ENCODE data around the gene PPP2R1A.
"Not testable (repeated sequence)": the region's sequence is repeated elsewhere in the genome, so short reads cannot be mapped to it uniquely, and the experiment has no call there.

The PPP2R1A gene

DNA sequence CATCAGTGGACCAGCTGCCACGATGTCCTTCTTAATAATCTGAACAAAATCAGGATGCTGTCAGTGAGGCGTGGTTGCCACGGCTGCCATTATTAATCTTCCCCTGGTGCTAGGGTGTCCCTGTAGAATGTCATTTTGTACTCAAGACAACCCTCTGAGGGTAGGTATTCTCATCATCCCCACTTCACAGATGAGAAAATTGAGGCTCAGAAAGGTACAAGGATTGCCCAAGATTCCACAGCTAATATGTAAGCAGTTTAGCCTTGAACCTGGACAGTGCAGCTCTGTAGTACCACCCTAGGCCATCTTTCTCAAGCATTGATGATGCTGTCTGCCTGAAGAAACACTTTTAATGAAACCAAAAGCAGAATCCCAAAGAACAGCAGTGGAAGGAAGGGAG is 8.1 kb downstream of the PPP2R1A start:
- no peaks in the 10 kb centered on the region for H3K27me3 ChIP-seq (ENCODE audit: control insufficient read depth, insufficient read depth, low read length)
- H3K27ac ChIP-seq = no peak overlapping the region
- H3K9me3 ChIP-seq (ENCODE audit: control insufficient read depth, low read length) = no peaks in the 10 kb centered on the region
- H3K79me2 ChIP-seq = peaks cover 74% of the 10 kb centered on the region
- no peak overlapping the region for H3K4me2 ChIP-seq (ENCODE audit: low read length)
- H3K4me1 ChIP-seq = peaks cover 20% of the 10 kb centered on the region
- H2AFZ ChIP-seq = no peak overlapping the region
- TF ChIP-seq, protein P1, sequence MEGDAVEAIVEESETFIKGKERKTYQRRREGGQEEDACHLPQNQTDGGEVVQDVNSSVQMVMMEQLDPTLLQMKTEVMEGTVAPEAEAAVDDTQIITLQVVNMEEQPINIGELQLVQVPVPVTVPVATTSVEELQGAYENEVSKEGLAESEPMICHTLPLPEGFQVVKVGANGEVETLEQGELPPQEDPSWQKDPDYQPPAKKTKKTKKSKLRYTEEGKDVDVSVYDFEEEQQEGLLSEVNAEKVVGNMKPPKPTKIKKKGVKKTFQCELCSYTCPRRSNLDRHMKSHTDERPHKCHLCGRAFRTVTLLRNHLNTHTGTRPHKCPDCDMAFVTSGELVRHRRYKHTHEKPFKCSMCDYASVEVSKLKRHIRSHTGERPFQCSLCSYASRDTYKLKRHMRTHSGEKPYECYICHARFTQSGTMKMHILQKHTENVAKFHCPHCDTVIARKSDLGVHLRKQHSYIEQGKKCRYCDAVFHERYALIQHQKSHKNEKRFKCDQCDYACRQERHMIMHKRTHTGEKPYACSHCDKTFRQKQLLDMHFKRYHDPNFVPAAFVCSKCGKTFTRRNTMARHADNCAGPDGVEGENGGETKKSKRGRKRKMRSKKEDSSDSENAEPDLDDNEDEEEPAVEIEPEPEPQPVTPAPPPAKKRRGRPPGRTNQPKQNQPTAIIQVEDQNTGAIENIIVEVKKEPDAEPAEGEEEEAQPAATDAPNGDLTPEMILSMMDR (IDR thresholded peaks at IDR 0.05) = no peak
- H3K36me3 ChIP-seq (ENCODE audit: control insufficient read depth, insufficient read depth, low read length) = no peaks in the 10 kb centered on the region
- no peak overlapping the region for H3K4me3 ChIP-seq (ENCODE audit: low read depth, low read length)
- H3K9ac ChIP-seq = no peak overlapping the region

DNA sequence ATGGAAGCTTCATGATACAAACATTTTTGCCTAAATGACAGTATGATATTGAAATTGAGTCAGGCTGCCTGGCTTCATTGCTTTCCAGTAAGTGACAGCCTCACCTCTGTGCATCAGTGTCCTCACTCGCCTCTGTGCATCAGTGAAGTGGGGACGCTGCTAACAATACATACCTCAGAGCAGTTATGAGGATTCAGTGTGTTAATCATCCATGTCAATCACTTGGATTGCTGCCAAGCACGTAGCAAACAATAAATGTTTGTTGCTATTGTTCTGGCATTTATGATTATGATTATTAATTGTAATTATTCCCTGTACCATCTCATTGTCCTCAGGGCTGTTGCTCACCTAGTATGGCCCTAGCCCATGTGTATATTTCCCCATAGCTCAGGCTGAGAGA is 8.8 kb downstream of the PPP2R1A start:
- Histone ChIP-seq H3K4me1 (peaks cover 20% of the 10 kb centered on the region), H3K4me3 (ENCODE audit: low read depth, low read length) (no peak overlapping the region), H3K9ac (no peak overlapping the region), H2AFZ (no peak overlapping the region), H3K9me3 (ENCODE audit: control insufficient read depth, low read length) (no peaks in the 10 kb centered on the region), H3K4me2 (ENCODE audit: low read length) (no peak overlapping the region), H3K27ac (no peak overlapping the region), H3K36me3 (ENCODE audit: control insufficient read depth, insufficient read depth, low read length) (no peaks in the 10 kb centered on the region), H3K79me2 (peaks cover 74% of the 10 kb centered on the region), H3K27me3 (ENCODE audit: control insufficient read depth, insufficient read depth, low read length) (no peaks in the 10 kb centered on the region)
- TF ChIP-seq, protein P1 (IDR thresholded peaks at IDR 0.05) = no peak

DNA sequence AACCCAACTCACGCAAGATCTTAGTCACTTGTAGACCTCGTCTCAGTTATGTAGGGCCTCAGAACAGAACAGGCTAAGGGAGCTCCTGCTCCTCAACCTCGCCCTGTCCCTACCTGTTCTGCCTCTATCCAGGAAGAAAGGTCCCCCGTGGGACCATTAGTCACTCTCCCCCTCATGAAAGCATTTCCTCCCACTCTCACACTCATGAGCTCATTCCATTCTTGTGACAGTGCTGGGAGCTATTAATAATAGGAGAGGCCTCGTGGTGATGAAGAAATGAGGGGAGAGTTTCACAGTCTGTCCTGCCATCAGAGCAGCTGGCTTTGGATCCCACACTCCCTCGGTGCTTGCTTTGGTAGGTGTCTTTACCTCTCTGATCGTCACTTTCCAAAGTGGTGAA is 10.2 kb downstream of the PPP2R1A start:
- TF ChIP-seq, protein P1 (IDR thresholded peaks at IDR 0.05) = no peak
- Histone ChIP-seq H3K4me2 (ENCODE audit: low read length) (no peak overlapping the region), H3K36me3 (ENCODE audit: control insufficient read depth, insufficient read depth, low read length) (no peaks in the 10 kb centered on the region), H3K9me3 (ENCODE audit: control insufficient read depth, low read length) (no peaks in the 10 kb centered on the region), H3K27ac (no peak overlapping the region), H3K79me2 (peaks cover 75% of the 10 kb centered on the region), H3K4me1 (peaks cover 15% of the 10 kb centered on the region), H2AFZ (no peak overlapping the region), H3K27me3 (ENCODE audit: control insufficient read depth, insufficient read depth, low read length) (no peaks in the 10 kb centered on the region), H3K4me3 (ENCODE audit: low read depth, low read length) (no peak overlapping the region), H3K9ac (no peak overlapping the region)

DNA sequence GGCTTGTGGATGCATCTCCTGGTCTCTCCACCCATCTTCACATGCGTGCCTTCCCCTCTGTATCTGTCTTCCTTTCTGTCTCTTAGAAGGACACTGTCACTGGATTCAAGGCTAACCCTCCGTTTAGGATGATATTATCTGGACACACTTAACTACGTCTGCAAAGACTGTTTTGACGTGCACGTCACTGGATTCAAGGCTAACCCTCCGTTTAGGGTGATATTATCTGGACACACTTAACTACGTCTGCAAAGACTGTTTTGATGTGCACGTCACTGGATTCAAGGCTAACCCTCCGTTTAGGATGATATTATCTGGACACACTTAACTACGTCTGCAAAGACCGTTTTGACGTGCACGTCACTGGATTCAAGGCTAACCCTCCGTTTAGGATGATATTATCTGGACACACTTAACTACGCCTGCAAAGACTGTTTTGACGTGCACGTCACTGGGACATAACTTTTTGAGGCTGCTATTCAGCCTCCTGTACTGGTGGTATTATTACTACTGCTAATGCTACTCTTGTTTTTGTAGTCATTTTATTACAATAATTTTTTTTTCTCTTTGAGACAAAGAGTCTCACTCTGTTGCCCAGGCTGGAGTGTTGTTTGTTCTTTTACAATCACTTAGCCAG is 11.0 kb downstream of the PPP2R1A start:
- peaks cover 75% of the 10 kb centered on the region for H3K79me2 ChIP-seq
- not testable (repeated sequence) for H2AFZ ChIP-seq; H3K36me3 ChIP-seq (ENCODE audit: control insufficient read depth, insufficient read depth, low read length); H3K9me3 ChIP-seq (ENCODE audit: control insufficient read depth, low read length); H3K27ac ChIP-seq; H3K27me3 ChIP-seq (ENCODE audit: control insufficient read depth, insufficient read depth, low read length); H3K4me2 ChIP-seq (ENCODE audit: low read length); H3K4me3 ChIP-seq (ENCODE audit: low read depth, low read length); H3K9ac ChIP-seq
- peaks cover 10% of the 10 kb centered on the region for H3K4me1 ChIP-seq

DNA sequence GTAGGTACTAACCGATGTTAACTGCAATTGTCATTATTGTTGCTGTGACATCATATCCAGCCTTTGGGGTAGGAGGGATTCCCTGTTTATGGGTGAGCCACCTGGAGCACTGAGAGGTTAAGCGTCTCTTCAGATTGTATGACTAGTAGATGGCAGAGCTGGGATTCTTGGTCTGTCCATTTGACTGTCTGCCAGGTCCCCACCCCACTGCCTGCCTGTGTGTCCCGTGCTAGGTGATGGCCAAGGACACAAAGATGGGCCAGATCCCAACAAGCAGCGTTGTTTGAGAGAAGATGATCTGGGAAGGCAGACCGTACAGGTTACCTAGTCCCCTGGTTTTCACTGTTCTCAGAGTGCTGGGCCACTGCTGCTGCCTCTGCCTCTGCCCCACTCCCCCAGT is 16.6 kb downstream of the PPP2R1A start:
- H3K79me2 ChIP-seq = peaks cover 83% of the 10 kb centered on the region
- no peaks in the 10 kb centered on the region for H3K36me3 ChIP-seq (ENCODE audit: control insufficient read depth, insufficient read depth, low read length)
- H3K4me3 ChIP-seq (ENCODE audit: low read depth, low read length) = no peak overlapping the region
- peaks cover under 1% of the 10 kb centered on the region for H3K4me1 ChIP-seq
- no peaks in the 10 kb centered on the region for H3K9me3 ChIP-seq (ENCODE audit: control insufficient read depth, low read length)
- no peak overlapping the region for H3K4me2 ChIP-seq (ENCODE audit: low read length)
- no peaks in the 10 kb centered on the region for H3K27me3 ChIP-seq (ENCODE audit: control insufficient read depth, insufficient read depth, low read length)
- H3K27ac ChIP-seq = no peak overlapping the region
- TF ChIP-seq, protein P1 (IDR thresholded peaks at IDR 0.05) = no peak
- no peak overlapping the region for H3K9ac ChIP-seq
- no peak overlapping the region for H2AFZ ChIP-seq

Data from parathyroid adenoma (tissue), 2 donors.